IPS DF 6.9 (cell line): ENCODE results near the gene ZKSCAN3.
"Not testable (repeated sequence)": the region's sequence is repeated elsewhere in the genome, so short reads cannot be mapped to it uniquely, and the experiment has no call there.

Experiments
- DNase-seq: peaks from one replicate; pipeline ENCODE4 v3.0.0-alpha.2; 2013; ENCODE audit warnings: low read depth, low spot score
- H3K27ac ChIP-seq: one replicate; pipeline ENCODE4 v1.5.1; 2013; ENCODE audit warnings: low read length, control low read depth
- H3K27me3 ChIP-seq: 2 replicates; pipeline ENCODE4 v1.6.1; 2013; ENCODE audit warnings: mild to moderate bottlenecking, low read length; ENCODE audit not compliant: control insufficient read depth, insufficient read depth
- H3K36me3 ChIP-seq: 2 replicates; pipeline ENCODE4 v1.6.1; 2013; ENCODE audit warnings: low read length; ENCODE audit not compliant: control insufficient read depth, insufficient read depth
- H3K4me1 ChIP-seq: 2 replicates; pipeline ENCODE4 v1.6.1; 2013; ENCODE audit warnings: low read length; ENCODE audit not compliant: control insufficient read depth, insufficient read depth
- H3K4me3 ChIP-seq: 2 replicates; pipeline ENCODE4 v1.5.1; 2013; ENCODE audit warnings: mild to moderate bottlenecking, low read length
- H3K9me3 ChIP-seq: 2 replicates; pipeline ENCODE4 v1.6.1; 2013; ENCODE audit warnings: low read length, inconsistent platforms; ENCODE audit not compliant: control insufficient read depth, insufficient read depth
- WGBS: extraction: QIAGEN DNeasy Blood & Tissue Kit; methylation state at CpG from one replicate; pipeline ENCODE4 v1.1.7; 2013; ENCODE audit warnings: mixed read lengths, missing lambda C conversion rate; ENCODE audit not compliant: insufficient read length, insufficient coverage; 5-methylcytosine and 5-hydroxymethylcytosine counted together

The ZKSCAN3 gene

GRCh38 chr6:28355743-28356665 is 6.3 kb downstream of the ZKSCAN3 start:
- Histone ChIP-seq H3K4me1 (peaks cover 5% of the 10 kb centered on the region; the same call in 1 of the 2 replicates), H3K9me3 (no peaks in the 10 kb centered on the region), H3K36me3 (no peaks in the 10 kb centered on the region), H3K27me3 (no peaks in the 10 kb centered on the region), H3K4me3 (no peak overlapping the region; the same call in 1 of the 2 replicates), H3K27ac (no peak overlapping the region)
- peak; percentile 85 for DNase-seq
- no CpG with 5 or more reads among the region's 19 CpGs for WGBS

- Histone ChIP-seq H3K9me3 (no peaks in the 10 kb centered on the region), H3K4me1 (peaks cover 5% of the 10 kb centered on the region; the same call in 1 of the 2 replicates), H3K36me3 (no peaks in the 10 kb centered on the region), H3K4me3 (no peak overlapping the region), H3K27ac (no peak overlapping the region), H3K27me3 (no peaks in the 10 kb centered on the region)
- no CpG with 5 or more reads among the region's 7 CpGs for WGBS
- no peak for DNase-seq
These were observed 6.9 kb downstream of the ZKSCAN3 start for GRCh38 chr6:28356666-28357020.

DNA sequence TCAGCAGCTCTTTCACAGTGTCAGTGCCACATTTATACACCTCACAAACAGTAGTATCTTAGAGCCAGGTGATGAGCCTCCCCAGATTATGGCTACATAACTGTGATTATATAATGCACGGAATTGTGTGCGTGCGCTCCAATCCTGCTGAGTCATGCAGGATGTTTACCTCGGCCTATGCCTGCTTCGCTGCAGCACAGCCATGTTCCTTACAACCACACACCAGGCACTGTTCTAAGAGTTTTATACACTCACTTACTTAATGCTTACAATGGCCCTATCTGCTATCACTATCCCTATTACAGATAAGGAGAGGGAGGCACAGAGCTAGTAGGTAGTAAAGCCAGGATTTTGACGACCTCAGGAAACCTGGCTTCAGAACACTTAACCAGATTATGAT is 7.3 kb downstream of the ZKSCAN3 start:
- peaks cover 5% of the 10 kb centered on the region; the same call in 1 of the 2 replicates for H3K4me1 ChIP-seq
- H3K4me3 ChIP-seq, result no peak overlapping the region
- H3K27ac ChIP-seq, result no peak overlapping the region
- H3K9me3 ChIP-seq, result no peaks in the 10 kb centered on the region
- DNase-seq, result no peak
- H3K27me3 ChIP-seq, result no peaks in the 10 kb centered on the region
- no peaks in the 10 kb centered on the region for H3K36me3 ChIP-seq
- no CpG with 5 or more reads among the region's 6 CpGs for WGBS

DNA sequence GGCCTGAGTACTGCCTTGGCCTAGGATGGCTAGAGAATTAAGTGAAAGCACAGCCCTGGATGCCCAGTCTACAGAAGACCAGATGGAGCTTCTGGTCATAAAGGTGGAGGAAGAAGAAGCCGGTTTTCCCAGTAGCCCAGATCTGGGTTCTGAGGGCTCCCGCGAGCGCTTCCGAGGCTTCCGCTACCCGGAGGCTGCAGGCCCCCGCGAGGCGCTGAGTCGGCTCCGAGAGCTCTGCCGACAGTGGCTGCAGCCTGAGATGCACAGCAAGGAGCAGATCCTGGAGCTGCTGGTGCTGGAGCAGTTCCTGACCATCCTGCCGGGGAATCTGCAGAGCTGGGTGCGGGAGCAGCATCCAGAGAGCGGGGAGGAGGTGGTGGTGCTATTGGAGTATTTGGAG is 9.8 kb downstream of the ZKSCAN3 start:
- not testable (repeated sequence) for H3K27ac ChIP-seq, H3K27me3 ChIP-seq, H3K4me3 ChIP-seq, H3K9me3 ChIP-seq, H3K36me3 ChIP-seq, H3K4me1 ChIP-seq, DNase-seq
- no CpG with 5 or more reads among the region's 16 CpGs for WGBS

DNA sequence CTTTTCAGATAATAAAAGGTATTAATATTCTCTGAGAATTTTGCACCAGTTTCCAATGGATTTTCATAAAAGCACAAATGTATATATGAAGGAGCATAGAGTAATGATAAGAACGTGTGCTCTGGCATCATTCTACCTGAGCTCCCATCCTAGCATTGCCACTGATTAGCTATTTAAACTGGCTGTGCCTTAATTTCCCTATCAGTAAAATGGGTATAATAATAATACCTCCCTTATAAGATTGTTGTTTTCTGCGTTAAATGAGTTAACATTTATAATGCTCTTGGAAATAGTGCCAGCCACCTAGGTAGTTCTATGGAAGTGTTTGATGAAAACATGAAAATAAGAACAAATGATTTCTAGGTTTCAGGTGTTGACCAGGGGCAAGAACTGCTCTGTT is 11.2 kb downstream of the ZKSCAN3 start:
- H3K4me3 ChIP-seq, result no peak overlapping the region
- H3K4me1 ChIP-seq, result 0 out of 2 replicates have a peak, but pooled peaks cover 2% of the 10 kb centered on the region
- WGBS, result no CpG with 5 or more reads among the region's 2 CpGs
- no peaks in the 10 kb centered on the region for H3K9me3 ChIP-seq
- no peak for DNase-seq
- peaks cover 7% of the 10 kb centered on the region; the same call in 1 of the 2 replicates for H3K36me3 ChIP-seq
- H3K27ac ChIP-seq, result no peak overlapping the region
- H3K27me3 ChIP-seq, result no peaks in the 10 kb centered on the region

DNA sequence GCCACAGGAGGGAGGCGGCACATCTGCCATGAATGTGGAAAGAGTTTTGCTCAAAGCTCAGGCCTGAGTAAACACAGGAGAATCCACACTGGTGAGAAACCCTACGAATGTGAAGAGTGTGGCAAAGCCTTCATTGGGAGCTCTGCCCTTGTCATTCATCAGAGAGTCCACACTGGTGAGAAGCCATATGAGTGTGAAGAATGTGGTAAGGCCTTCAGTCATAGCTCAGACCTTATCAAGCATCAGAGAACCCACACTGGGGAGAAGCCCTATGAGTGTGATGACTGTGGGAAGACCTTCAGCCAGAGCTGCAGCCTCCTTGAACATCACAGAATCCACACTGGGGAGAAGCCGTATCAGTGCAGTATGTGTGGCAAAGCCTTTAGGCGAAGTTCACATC is 15.8 kb downstream of the ZKSCAN3 start:
- not testable (repeated sequence) for H3K9me3 ChIP-seq, H3K27me3 ChIP-seq, DNase-seq

GRCh38 chr6:28368522-28368921 is 18.8 kb downstream of the ZKSCAN3 start:
- H3K4me1 ChIP-seq, result no peaks in the 10 kb centered on the region
- no peak overlapping the region for H3K4me3 ChIP-seq
- H3K36me3 ChIP-seq, result peaks cover 8% of the 10 kb centered on the region; the same call in 1 of the 2 replicates
- H3K27me3 ChIP-seq, result no peaks in the 10 kb centered on the region
- no peaks in the 10 kb centered on the region for H3K9me3 ChIP-seq
- WGBS, result no CpG with 5 or more reads among the region's 4 CpGs
- no peak overlapping the region for H3K27ac ChIP-seq
- no peak for DNase-seq

More for the DNA sequence above, 15.8 kb downstream of the ZKSCAN3 start:
- H3K27ac ChIP-seq, H3K36me3 ChIP-seq, H3K4me1 ChIP-seq, H3K4me3 ChIP-seq: not testable (repeated sequence)
- WGBS, result no CpG with 5 or more reads among the region's 4 CpGs

DNA sequence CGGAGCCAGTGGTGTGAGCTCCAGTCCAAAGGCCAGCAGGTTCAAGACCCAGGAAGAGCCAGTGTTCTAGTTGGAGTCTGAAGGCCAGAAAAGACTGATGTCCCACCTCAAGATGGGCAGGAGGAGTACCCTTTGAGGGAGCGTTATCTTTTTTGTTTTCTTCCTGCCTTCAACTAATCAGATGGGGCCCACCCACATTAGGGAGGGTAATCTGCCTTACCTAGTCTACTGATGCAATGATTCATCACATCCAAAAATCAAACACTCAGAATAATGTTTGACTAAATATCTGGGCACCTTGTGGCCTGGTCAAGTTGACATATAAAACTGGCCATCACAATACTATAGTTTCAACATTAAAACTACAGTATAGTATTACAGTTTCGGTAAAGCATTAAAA is 19.7 kb downstream of the ZKSCAN3 start:
- Histone ChIP-seq H3K27ac (no peak overlapping the region), H3K9me3 (no peaks in the 10 kb centered on the region), H3K4me1 (no peaks in the 10 kb centered on the region), H3K27me3 (no peaks in the 10 kb centered on the region), H3K36me3 (peaks cover 6% of the 10 kb centered on the region; the same call in 1 of the 2 replicates), H3K4me3 (no peak overlapping the region)
- DNase-seq, result no peak
- WGBS, result no CpG with 5 or more reads among the region's 3 CpGs

DNA sequence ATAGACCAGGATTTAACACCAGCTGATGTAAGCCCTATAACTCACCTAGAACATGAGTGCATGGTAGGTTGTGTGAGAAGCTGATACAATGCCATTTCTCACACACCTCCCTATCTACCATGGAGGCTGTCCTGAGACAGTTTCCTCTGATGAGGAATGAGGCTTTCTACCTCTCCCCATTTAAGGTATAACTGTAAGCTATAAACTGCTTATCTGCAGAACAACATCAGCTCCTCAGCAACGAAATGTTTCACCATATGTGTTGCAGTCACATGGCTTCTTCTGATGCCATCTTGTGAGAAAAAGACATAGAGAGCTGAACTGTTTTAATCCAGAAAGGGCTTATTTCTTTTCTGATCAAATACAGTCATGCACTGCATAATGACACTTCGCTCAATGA is 20.7 kb downstream of the ZKSCAN3 start:
- H3K4me3 ChIP-seq, result no peak overlapping the region
- no peaks in the 10 kb centered on the region for H3K9me3 ChIP-seq
- H3K27ac ChIP-seq, result no peak overlapping the region
- WGBS, result no CpG with 5 or more reads among the region's 2 CpGs
- no peak for DNase-seq
- no peaks in the 10 kb centered on the region for H3K27me3 ChIP-seq
- H3K36me3 ChIP-seq, result peaks cover 6% of the 10 kb centered on the region; the same call in 1 of the 2 replicates
- no peaks in the 10 kb centered on the region for H3K4me1 ChIP-seq

DNA sequence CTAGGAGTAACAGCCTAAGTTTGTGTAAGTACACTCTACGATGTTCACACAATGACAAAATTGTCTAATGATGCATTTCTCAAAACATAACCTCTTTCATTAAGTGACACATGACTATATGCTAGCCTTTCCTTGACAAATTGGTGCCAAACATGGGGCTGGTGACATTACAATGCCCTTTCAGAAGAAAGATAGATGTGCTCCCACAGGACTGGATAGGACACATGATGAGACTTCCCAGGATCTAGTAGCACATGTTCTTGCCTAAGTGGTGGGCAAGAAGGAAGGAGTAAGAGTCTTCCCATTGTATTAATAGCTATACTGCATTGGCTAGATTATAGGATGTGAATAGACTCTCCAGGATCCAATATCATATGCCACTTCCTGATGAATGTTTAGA is 21.5 kb downstream of the ZKSCAN3 start:
- Histone ChIP-seq H3K27ac (no peak overlapping the region), H3K36me3 (no peaks in the 10 kb centered on the region), H3K4me1 (no peaks in the 10 kb centered on the region), H3K4me3 (no peak overlapping the region), H3K27me3 (no peaks in the 10 kb centered on the region), H3K9me3 (no peaks in the 10 kb centered on the region)
- no peak for DNase-seq
- WGBS, result no CpG with 5 or more reads among the region's 1 CpG
